Activated CD4-positive, alpha-beta T cell treated with anti-CD3 and anti-CD28 coated beads, Interleukin-2, amount 50 U/mL, for 1 hour (primary cell): ENCODE results near the gene ATP1A3.

Source experiments
- DNase-seq: peaks from one replicate; pipeline ENCODE4 v3.0.0-alpha.2; 2020

The ATP1A3 gene

GRCh38 chr19:41927497-41928192, 66.4 kb downstream of the ATP1A3 start:
- no peak for DNase-seq

- no peak for DNase-seq
Observed at GRCh38 chr19:41926763-41927496, 67.1 kb downstream of the ATP1A3 start.

- DNase-seq, result no peak
Observed at GRCh38 chr19:41926028-41926762, 67.8 kb downstream of the ATP1A3 start.

GRCh38 chr19:41925208-41926003, 68.6 kb downstream of the ATP1A3 start:
- DNase-seq, result no peak

GRCh38 chr19:41924151-41925145, 69.6 kb downstream of the ATP1A3 start:
- no peak for DNase-seq

- DNase-seq, result no peak
Observed at GRCh38 chr19:41923045-41923788, 70.8 kb downstream of the ATP1A3 start.

GRCh38 chr19:41922585-41922984, 71.4 kb downstream of the ATP1A3 start:
- no peak for DNase-seq

GRCh38 chr19:41921577-41922576, 72.2 kb downstream of the ATP1A3 start:
- DNase-seq, result no peak

GRCh38 chr19:41920882-41921576, 73.0 kb downstream of the ATP1A3 start:
- no peak for DNase-seq

- DNase-seq, result no peak
Observed at GRCh38 chr19:41919948-41920712, 73.9 kb downstream of the ATP1A3 start.

- no peak for DNase-seq
Observed at GRCh38 chr19:41918653-41919244, 75.3 kb downstream of the ATP1A3 start.

GRCh38 chr19:41918095-41918494, 75.9 kb downstream of the ATP1A3 start:
- DNase-seq, result no peak

- no peak for DNase-seq
Observed at GRCh38 chr19:41917676-41918075, 76.4 kb downstream of the ATP1A3 start.
